Parathyroid adenoma (tissue), 2 donors: ENCODE results near the gene NADK2.

Experiments used
- H2AFZ ChIP-seq: fragments of 300-600 bp; sonication (generic); one replicate; pipeline ENCODE4 v1.7.0; 2017; ENCODE audit warnings: antibody characterized with exemption, mild to moderate bottlenecking
- H3K27ac ChIP-seq: fragments of 300-600 bp; sonication (generic); one replicate; pipeline ENCODE4 v1.7.0; 2017
- H3K27me3 ChIP-seq: fragments of 300-600 bp; sonication (generic); one replicate; pipeline ENCODE4 v1.7.0; 2017; ENCODE audit warnings: low read length; ENCODE audit not compliant: control insufficient read depth, insufficient read depth
- H3K36me3 ChIP-seq: fragments of 300-600 bp; sonication (generic); one replicate; pipeline ENCODE4 v1.7.0; 2017; ENCODE audit warnings: low read length; ENCODE audit not compliant: control insufficient read depth, insufficient read depth
- H3K4me1 ChIP-seq: fragments of 300-600 bp; sonication (generic); one replicate; pipeline ENCODE4 v1.7.0; 2017; ENCODE audit warnings: control low read depth
- H3K4me2 ChIP-seq: fragments of 300-600 bp; sonication (generic); one replicate; pipeline ENCODE4 v1.7.0; 2017; ENCODE audit warnings: low read length
- H3K4me3 ChIP-seq: fragments of 300-600 bp; sonication (generic); one replicate; pipeline ENCODE4 v1.7.0; 2017; ENCODE audit warnings: low read depth, low read length
- H3K79me2 ChIP-seq: fragments of 300-600 bp; sonication (generic); one replicate; pipeline ENCODE4 v1.7.0; 2017; ENCODE audit warnings: control low read depth
- H3K9ac ChIP-seq: fragments of 300-600 bp; sonication (generic); one replicate; pipeline ENCODE4 v1.7.0; 2017; ENCODE audit warnings: mild to moderate bottlenecking
- H3K9me3 ChIP-seq: fragments of 300-600 bp; sonication (generic); one replicate; pipeline ENCODE4 v1.7.0; 2017; ENCODE audit warnings: low read length; ENCODE audit not compliant: control insufficient read depth
- TF ChIP-seq, protein P1 (sequence below): fragments of 300-600 bp; sonication (generic); IDR thresholded peaks from one replicate; pipeline ENCODE4 v1.7.0; 2017; ENCODE audit warnings: antibody characterized with exemption, mild to moderate bottlenecking
- donor health status: primary hyperparathyroidism.

Gene NADK2

GRCh38 chr5:36279054-36279698 lies 37.5 kb upstream of the NADK2 start:
- Histone ChIP-seq H3K27ac (no peak overlapping the region), H3K36me3 (no peaks in the 10 kb centered on the region), H3K9ac (no peak overlapping the region), H3K79me2 (no peaks in the 10 kb centered on the region), H3K27me3 (no peaks in the 10 kb centered on the region), H3K4me2 (no peak overlapping the region), H3K9me3 (no peaks in the 10 kb centered on the region), H3K4me3 (no peak overlapping the region), H2AFZ (no peak overlapping the region), H3K4me1 (no peaks in the 10 kb centered on the region)
- TF ChIP-seq, protein P1, sequence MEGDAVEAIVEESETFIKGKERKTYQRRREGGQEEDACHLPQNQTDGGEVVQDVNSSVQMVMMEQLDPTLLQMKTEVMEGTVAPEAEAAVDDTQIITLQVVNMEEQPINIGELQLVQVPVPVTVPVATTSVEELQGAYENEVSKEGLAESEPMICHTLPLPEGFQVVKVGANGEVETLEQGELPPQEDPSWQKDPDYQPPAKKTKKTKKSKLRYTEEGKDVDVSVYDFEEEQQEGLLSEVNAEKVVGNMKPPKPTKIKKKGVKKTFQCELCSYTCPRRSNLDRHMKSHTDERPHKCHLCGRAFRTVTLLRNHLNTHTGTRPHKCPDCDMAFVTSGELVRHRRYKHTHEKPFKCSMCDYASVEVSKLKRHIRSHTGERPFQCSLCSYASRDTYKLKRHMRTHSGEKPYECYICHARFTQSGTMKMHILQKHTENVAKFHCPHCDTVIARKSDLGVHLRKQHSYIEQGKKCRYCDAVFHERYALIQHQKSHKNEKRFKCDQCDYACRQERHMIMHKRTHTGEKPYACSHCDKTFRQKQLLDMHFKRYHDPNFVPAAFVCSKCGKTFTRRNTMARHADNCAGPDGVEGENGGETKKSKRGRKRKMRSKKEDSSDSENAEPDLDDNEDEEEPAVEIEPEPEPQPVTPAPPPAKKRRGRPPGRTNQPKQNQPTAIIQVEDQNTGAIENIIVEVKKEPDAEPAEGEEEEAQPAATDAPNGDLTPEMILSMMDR = no peak

DNA sequence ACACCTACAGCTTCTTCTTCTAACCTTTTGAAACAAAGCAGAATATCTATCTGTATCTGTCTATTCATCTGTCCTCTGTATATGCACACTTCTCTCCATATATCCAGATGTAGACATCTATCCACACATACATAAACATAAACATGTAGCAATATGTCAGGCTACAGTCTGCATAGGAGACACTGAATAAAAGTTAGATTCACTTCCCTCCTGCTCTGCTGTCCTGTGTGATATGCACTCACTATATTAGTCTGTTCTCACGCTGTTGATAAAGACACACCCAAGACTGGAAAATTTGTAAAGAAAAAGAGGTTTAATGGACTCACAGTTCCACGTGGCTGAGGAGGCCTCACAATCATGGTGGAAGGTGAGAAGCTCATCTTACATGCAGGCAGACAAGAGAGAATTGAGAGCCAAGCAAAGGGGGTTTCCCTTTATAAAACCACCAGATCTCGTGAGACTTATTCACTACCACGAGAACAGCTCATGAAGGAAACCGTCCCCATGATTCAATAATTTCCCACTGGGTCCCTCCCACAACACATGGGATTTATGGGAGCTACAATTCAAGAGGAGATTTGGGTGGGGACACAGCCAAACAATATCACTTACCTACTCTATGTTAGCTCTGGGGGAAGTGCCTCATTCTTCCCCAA lies 35.9 kb upstream of the NADK2 start:
- H3K4me1 ChIP-seq = no peaks in the 10 kb centered on the region

GRCh38 chr5:36276864-36277263 lies 35.1 kb upstream of the NADK2 start:
- H3K27me3 ChIP-seq = no peaks in the 10 kb centered on the region
- H3K4me3 ChIP-seq = no peak overlapping the region
- no peak overlapping the region for H3K9ac ChIP-seq
- H3K79me2 ChIP-seq = no peaks in the 10 kb centered on the region
- H3K4me2 ChIP-seq = no peak overlapping the region
- H3K36me3 ChIP-seq = no peaks in the 10 kb centered on the region
- no peak overlapping the region for H3K27ac ChIP-seq
- no peaks in the 10 kb centered on the region for H3K9me3 ChIP-seq
- no peaks in the 10 kb centered on the region for H3K4me1 ChIP-seq
- H2AFZ ChIP-seq = no peak overlapping the region
- TF ChIP-seq, protein P1 = no peak

More for the DNA sequence above, 35.9 kb upstream of the NADK2 start:
- TF ChIP-seq, protein P1 = no peak
- no peaks in the 10 kb centered on the region for H3K9me3 ChIP-seq
- H3K27ac ChIP-seq = no peak overlapping the region
- H3K27me3 ChIP-seq = no peaks in the 10 kb centered on the region
- H3K4me2 ChIP-seq = no peak overlapping the region
- no peak overlapping the region for H3K4me3 ChIP-seq
- H3K36me3 ChIP-seq = no peaks in the 10 kb centered on the region
- no peak overlapping the region for H2AFZ ChIP-seq
- no peaks in the 10 kb centered on the region for H3K79me2 ChIP-seq
- H3K9ac ChIP-seq = no peak overlapping the region

DNA sequence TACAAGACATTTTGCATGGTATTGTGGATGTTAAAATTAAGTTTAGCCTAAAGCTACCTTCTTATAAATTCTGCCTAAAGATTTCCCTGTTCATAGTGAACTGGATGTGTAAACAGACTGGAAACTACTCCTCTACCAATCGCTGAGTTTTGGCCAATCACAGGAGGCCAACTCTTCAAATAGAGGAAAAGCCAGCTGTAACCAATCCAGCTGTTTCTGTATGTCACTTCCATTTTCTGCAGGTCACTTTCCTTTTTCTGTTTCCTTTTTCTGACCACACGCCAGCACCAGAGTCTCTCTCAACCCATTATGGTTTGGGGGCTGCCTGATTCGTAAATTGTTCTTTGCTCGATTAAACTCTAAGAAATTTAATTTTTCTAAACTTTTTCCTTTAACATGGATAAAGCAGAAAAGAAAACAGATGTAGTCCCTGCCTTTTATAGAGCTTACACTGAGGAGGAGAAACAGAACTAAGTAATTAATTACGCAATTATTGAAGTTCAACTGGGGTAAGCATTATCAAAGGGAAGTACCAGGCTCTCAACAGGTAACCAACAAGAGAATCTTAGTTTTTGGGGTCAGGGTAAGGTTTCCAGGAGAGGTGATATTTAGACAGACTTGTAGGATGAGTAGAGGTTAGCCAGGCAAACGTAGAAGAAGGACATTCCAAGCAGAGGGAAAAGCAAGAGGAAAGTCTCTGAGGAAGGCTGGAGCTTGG lies 32.2 kb upstream of the NADK2 start:
- Histone ChIP-seq H3K27ac (no peak overlapping the region), H3K4me1 (no peaks in the 10 kb centered on the region), H3K4me3 (no peak overlapping the region), H3K9ac (no peak overlapping the region), H2AFZ (no peak overlapping the region), H3K36me3 (no peaks in the 10 kb centered on the region), H3K4me2 (no peak overlapping the region), H3K79me2 (no peaks in the 10 kb centered on the region), H3K9me3 (no peaks in the 10 kb centered on the region), H3K27me3 (no peaks in the 10 kb centered on the region)
- TF ChIP-seq, protein P1 = no peak
